ENCODE data around the gene ATG4B. TPM values are rescaled to one million over a fixed set of nuclear protein-coding genes. Genes with fewer than 3 reads are reported as not detected.

The ATG4B gene
- total and polyA plus RNA-seq, 9 of the 15 experiments (the other 6 are each of a cell fraction or from before 2014, with no cell fraction given): 5.9 to 58.8 (median 35.6) TPM

GRCh38 chr2:241632478-241633325 lies 4.8 kb upstream of the ATG4B start:
- Histone ChIP-seq H3K79me2 (ENCODE audit: control insufficient read depth, insufficient read depth, low read length) (peaks cover 80% of the 10 kb centered on the region), H3K9me1 (ENCODE audit: control insufficient read depth, insufficient read depth, low read length) (no peaks in the 10 kb centered on the region), H2AFZ (ENCODE audit: low read depth, low read length) (no peak overlapping the region), H4K20me1 (replicated peaks; ENCODE audit: control insufficient read depth, insufficient read depth, low read length) (no peaks in the 10 kb centered on the region), H3K4me3 (no peak overlapping the region), H3K4me1 (replicated peaks in 1 of 2; ENCODE audit: control insufficient read depth in 2 of 2, insufficient read depth in 2 of 2, low read length in 2 of 2) (peaks cover 8 to 17% of the 10 kb centered on the region in 2 experiments; a peak in 4 of 5 replicates), H3K36me3 (ENCODE audit: control insufficient read depth, insufficient read depth, low read length) (peaks cover 66% of the 10 kb centered on the region; the same call in 2 of the 3 replicates), H3K9ac (ENCODE audit: insufficient read depth in 1 of 2, low read depth in 2 of 2, low read length in 2 of 2) (peak overlapping the region in 1 of 2 experiments; percentile 58; a peak in 1 of 4 replicates), H3K27ac (ENCODE audit: extremely low read depth, low read depth, low read length) (no peak overlapping the region), H3K9me3 (replicated peaks; ENCODE audit: control insufficient read depth, insufficient read depth, low read depth, low read length) (no peaks in the 10 kb centered on the region), H3K4me2 (ENCODE audit: insufficient read depth, low read length) (no peak overlapping the region), H3K27me3 (ENCODE audit: control insufficient read depth in 2 of 2, insufficient read depth in 2 of 2, low read length in 2 of 2) (no peaks in the 10 kb centered on the region)
- 97% methylated on average over 20 of the region's 39 CpGs for WGBS (ENCODE audit: insufficient coverage, low coverage, missing lambda C conversion rate)
- CTCF ChIA-PET (ENCODE audit: low intra/inter-chr PET ratio): no interaction called here
- POLR2A ChIA-PET: interaction anchor here (0.7 to 1.2 kb wide), 3 partner anchors 8 to 15 kb away, joined by 3 to 4 read pairs (median 3); no protein-coding TSS in a partner anchor
- ATAC-seq: no peak
- in situ Hi-C loops (cut with MboI) (no loop called here), intact Hi-C loops (cut with micrococcal nuclease) (no loop called here)
- TF ChIP-seq ZNF316 (IDR thresholded peaks at IDR 0.05) (no peak), RBFOX2 (IDR thresholded peaks at IDR 0.05; ENCODE audit: low read depth, low read length) (peak; percentile 44; the same call in 1 of the 2 replicates), KDM5B (IDR thresholded peaks at IDR 0.05; ENCODE audit: insufficient replicate concordance, low read depth, low read length) (no peak), ZNF280B (CRISPR knock-in tag; IDR thresholded peaks at IDR 0.05) (no peak)
- TF ChIP-seq, protein P1, sequence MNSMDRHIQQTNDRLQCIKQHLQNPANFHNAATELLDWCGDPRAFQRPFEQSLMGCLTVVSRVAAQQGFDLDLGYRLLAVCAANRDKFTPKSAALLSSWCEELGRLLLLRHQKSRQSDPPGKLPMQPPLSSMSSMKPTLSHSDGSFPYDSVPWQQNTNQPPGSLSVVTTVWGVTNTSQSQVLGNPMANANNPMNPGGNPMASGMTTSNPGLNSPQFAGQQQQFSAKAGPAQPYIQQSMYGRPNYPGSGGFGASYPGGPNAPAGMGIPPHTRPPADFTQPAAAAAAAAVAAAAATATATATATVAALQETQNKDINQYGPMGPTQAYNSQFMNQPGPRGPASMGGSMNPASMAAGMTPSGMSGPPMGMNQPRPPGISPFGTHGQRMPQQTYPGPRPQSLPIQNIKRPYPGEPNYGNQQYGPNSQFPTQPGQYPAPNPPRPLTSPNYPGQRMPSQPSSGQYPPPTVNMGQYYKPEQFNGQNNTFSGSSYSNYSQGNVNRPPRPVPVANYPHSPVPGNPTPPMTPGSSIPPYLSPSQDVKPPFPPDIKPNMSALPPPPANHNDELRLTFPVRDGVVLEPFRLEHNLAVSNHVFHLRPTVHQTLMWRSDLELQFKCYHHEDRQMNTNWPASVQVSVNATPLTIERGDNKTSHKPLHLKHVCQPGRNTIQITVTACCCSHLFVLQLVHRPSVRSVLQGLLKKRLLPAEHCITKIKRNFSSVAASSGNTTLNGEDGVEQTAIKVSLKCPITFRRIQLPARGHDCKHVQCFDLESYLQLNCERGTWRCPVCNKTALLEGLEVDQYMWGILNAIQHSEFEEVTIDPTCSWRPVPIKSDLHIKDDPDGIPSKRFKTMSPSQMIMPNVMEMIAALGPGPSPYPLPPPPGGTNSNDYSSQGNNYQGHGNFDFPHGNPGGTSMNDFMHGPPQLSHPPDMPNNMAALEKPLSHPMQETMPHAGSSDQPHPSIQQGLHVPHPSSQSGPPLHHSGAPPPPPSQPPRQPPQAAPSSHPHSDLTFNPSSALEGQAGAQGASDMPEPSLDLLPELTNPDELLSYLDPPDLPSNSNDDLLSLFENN (IDR thresholded peaks at IDR 0.05; ENCODE audit: low read depth in 2 of 2, low read length in 2 of 2): no peak
- no peak for FAIRE-seq
- no TSS peak for BruUV-seq (replicated peaks)
- DNase-seq (ENCODE audit: extremely low read depth in 1 of 4, low spot score in 3 of 4): no peak
